H1 (cell line): Measurements from ENCODE around the gene DOCK9.

Experiments used
- ATF3 ChIP-seq: IDR thresholded peaks from 2 replicates; pipeline ENCODE4 v1.6.1; 2011; ENCODE audit warnings: low read depth, mild to moderate bottlenecking, low read length; ENCODE audit not compliant: insufficient read depth
- EGR1 ChIP-seq: IDR thresholded peaks from 2 replicates; pipeline ENCODE4 v1.6.1; 2011; ENCODE audit warnings: low read depth, low read length, borderline replicate concordance
- EP300 ChIP-seq, 2 experiments: IDR thresholded peaks; 1 replicate in 1 of 2; 2 replicates in 1 of 2; pipeline ENCODE4 v1.6.1; 2011 to 2012; ENCODE audit warnings: low read depth in 2 of 2, low read length in 2 of 2, mild to moderate bottlenecking in 2 of 2, borderline replicate concordance in 1 of 2, inconsistent platforms in 1 of 2, moderate library complexity in 1 of 2
- FOSL1 ChIP-seq: IDR thresholded peaks from 2 replicates; pipeline ENCODE4 v1.6.1; 2011; ENCODE audit warnings: mild to moderate bottlenecking, low read depth, low read length, moderate library complexity; ENCODE audit not compliant: insufficient read depth
- MAX ChIP-seq: IDR thresholded peaks from 2 replicates; pipeline ENCODE4 v1.6.1; 2012; ENCODE audit warnings: inconsistent platforms
- POLR2A ChIP-seq, 2 experiments: IDR thresholded peaks; 1 replicate in 1 of 2; 2 replicates in 1 of 2; pipeline ENCODE4 v1.6.1; 2011; ENCODE audit warnings: low read depth in 2 of 2, low read length in 2 of 2, mild to moderate bottlenecking in 2 of 2; ENCODE audit errors: control extremely low read depth in 1 of 2
- RFX5 ChIP-seq: IDR thresholded peaks from 2 replicates; pipeline ENCODE4 v1.6.1; 2011; ENCODE audit warnings: low read depth, low read length, improper control_type of control experiment, borderline replicate concordance
- SIN3A ChIP-seq, 2 experiments: IDR thresholded peaks in 1 of 2; conservative IDR thresholded peaks in 1 of 2; 2 replicates each; pipeline ENCODE4 v1.6.1; 2011 to 2012; ENCODE audit warnings: low read length in 2 of 2, improper control_type of control experiment in 1 of 2, low read depth in 1 of 2, mild to moderate bottlenecking in 1 of 2
- TCF12 ChIP-seq: IDR thresholded peaks from 2 replicates; pipeline ENCODE4 v1.6.1; 2011; ENCODE audit warnings: low read depth, mild to moderate bottlenecking, low read length
- TEAD4 ChIP-seq: IDR thresholded peaks from 2 replicates; pipeline ENCODE4 v1.6.1; 2012; ENCODE audit warnings: low read depth, low read length, inconsistent platforms, mixed read lengths
- TF ChIP-seq, protein P1 (sequence below), 3 experiments: IDR thresholded peaks; 1 replicate in 2 of 3; 2 replicates in 1 of 3; pipeline versions ENCODE4 v1.5.1 to v1.6.1; 2011; ENCODE audit warnings: low read length in 3 of 3, mild to moderate bottlenecking in 3 of 3, inconsistent platforms in 2 of 3, low read depth in 1 of 3, moderate library complexity in 1 of 3; ENCODE audit not compliant: insufficient read depth in 1 of 3; ENCODE audit errors: control extremely low read depth in 1 of 3
- TF ChIP-seq, protein P2 (sequence below): IDR thresholded peaks from 2 replicates; pipeline ENCODE4 v1.6.1; 2011; ENCODE audit warnings: low read length, improper control_type of control experiment

GRCh38 chr13:98803921-98804320 lies 173.9 kb downstream of the DOCK9 start:
- TF ChIP-seq, protein P1, sequence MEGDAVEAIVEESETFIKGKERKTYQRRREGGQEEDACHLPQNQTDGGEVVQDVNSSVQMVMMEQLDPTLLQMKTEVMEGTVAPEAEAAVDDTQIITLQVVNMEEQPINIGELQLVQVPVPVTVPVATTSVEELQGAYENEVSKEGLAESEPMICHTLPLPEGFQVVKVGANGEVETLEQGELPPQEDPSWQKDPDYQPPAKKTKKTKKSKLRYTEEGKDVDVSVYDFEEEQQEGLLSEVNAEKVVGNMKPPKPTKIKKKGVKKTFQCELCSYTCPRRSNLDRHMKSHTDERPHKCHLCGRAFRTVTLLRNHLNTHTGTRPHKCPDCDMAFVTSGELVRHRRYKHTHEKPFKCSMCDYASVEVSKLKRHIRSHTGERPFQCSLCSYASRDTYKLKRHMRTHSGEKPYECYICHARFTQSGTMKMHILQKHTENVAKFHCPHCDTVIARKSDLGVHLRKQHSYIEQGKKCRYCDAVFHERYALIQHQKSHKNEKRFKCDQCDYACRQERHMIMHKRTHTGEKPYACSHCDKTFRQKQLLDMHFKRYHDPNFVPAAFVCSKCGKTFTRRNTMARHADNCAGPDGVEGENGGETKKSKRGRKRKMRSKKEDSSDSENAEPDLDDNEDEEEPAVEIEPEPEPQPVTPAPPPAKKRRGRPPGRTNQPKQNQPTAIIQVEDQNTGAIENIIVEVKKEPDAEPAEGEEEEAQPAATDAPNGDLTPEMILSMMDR (IDR thresholded peaks at IDR 0.05; ENCODE audit: control extremely low read depth in 1 of 3, insufficient read depth in 1 of 3, low read depth in 1 of 3, low read length in 3 of 3), result no peak
- TF ChIP-seq RFX5 (no peak), MAX (no peak), POLR2A (IDR thresholded peaks at IDR 0.05; ENCODE audit: control extremely low read depth in 1 of 2, low read depth in 2 of 2, low read length in 2 of 2) (no peak), TCF12 (no peak), EGR1 (no peak), FOSL1 (no peak), TEAD4 (no peak), SIN3A (conservative IDR thresholded peaks at IDR 0.05 in 1 of 2, IDR thresholded peaks at IDR 0.05 in 1 of 2; ENCODE audit: low read depth in 1 of 2, low read length in 2 of 2) (no peak), ATF3 (no peak), EP300 (IDR thresholded peaks at IDR 0.05; ENCODE audit: borderline replicate concordance in 1 of 2, low read depth in 2 of 2, low read length in 2 of 2) (no peak)
- TF ChIP-seq, protein P2, sequence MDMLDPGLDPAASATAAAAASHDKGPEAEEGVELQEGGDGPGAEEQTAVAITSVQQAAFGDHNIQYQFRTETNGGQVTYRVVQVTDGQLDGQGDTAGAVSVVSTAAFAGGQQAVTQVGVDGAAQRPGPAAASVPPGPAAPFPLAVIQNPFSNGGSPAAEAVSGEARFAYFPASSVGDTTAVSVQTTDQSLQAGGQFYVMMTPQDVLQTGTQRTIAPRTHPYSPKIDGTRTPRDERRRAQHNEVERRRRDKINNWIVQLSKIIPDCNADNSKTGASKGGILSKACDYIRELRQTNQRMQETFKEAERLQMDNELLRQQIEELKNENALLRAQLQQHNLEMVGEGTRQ, result no peak
